ENCODE results near the gene GRAP2. TPM values are rescaled to one million over a fixed set of nuclear protein-coding genes. Genes with fewer than 3 reads are reported as not detected.
A peak's percentile ranks its signal among the peaks of the same experiment; 100 is the strongest.

GRAP2 gene
- polyA plus RNA-seq, 3 donors from 2014 or later, result 41.7 to 67.5 (median 46.0) TPM

GRCh38 chr22:39935612-39936011, 34.7 kb downstream of the GRAP2 start:
- DNase-seq, result no peak
- no peaks in the 10 kb centered on the region for H3K9me3 Mint-ChIP-seq
- peaks cover 0 to 3% (median 0%) of the 10 kb centered on the region in 3 donors for H3K27me3 Mint-ChIP-seq (ENCODE audit: low read depth in 3 of 3)
- no peaks in the 10 kb centered on the region for H3K36me3 Mint-ChIP-seq
- peak overlapping the region in 5 of 6 donors; percentile 49 to 89 (median 76) for H3K27ac Mint-ChIP-seq
- peaks cover 77% of the 10 kb centered on the region in 2 donors for H3K4me1 Mint-ChIP-seq
- peak overlapping the region in 4 of 5 donors; percentile 28 to 78 (median 42) for H3K4me3 Mint-ChIP-seq

GRCh38 chr22:39936523-39937145, 35.8 kb downstream of the GRAP2 start:
- Mint-ChIP-seq H3K27me3 (ENCODE audit: low read depth in 3 of 3) (peaks cover 0 to 3% (median 0%) of the 10 kb centered on the region in 3 donors), H3K4me3 (peak overlapping the region in 4 of 5 donors; percentile 1 to 78 (median 51)), H3K4me1 (peaks cover 83 to 87% of the 10 kb centered on the region in 2 donors), H3K9me3 (no peaks in the 10 kb centered on the region), H3K27ac (peak overlapping the region; percentile 49 to 88 (median 74)), H3K36me3 (no peaks in the 10 kb centered on the region)
- DNase-seq, result no peak

- Mint-ChIP-seq H3K27me3 (ENCODE audit: low read depth in 3 of 3) (peaks cover 0 to 3% (median 0%) of the 10 kb centered on the region in 3 donors), H3K36me3 (no peaks in the 10 kb centered on the region), H3K4me3 (peak overlapping the region in 1 of 5 donors; percentile 21), H3K4me1 (peaks cover 83 to 89% of the 10 kb centered on the region in 2 donors), H3K9me3 (no peaks in the 10 kb centered on the region), H3K27ac (peak overlapping the region in 5 of 6 donors; percentile 52 to 84 (median 76))
- DNase-seq, result no peak
Measured at GRCh38 chr22:39937906-39938305, 37.0 kb downstream of the GRAP2 start.

- no peaks in the 10 kb centered on the region for H3K9me3 Mint-ChIP-seq
- no peaks in the 10 kb centered on the region for H3K36me3 Mint-ChIP-seq
- H3K4me3 Mint-ChIP-seq, result peak overlapping the region in 1 of 5 donors; percentile 21
- peak overlapping the region in 5 of 6 donors; percentile 12 to 84 (median 36) for H3K27ac Mint-ChIP-seq
- H3K4me1 Mint-ChIP-seq, result peaks cover 82 to 88% of the 10 kb centered on the region in 2 donors
- DNase-seq, result no peak
- peaks cover 0 to 1% (median 0%) of the 10 kb centered on the region in 3 donors for H3K27me3 Mint-ChIP-seq (ENCODE audit: low read depth in 3 of 3)
Measured at GRCh38 chr22:39938509-39939111, 37.7 kb downstream of the GRAP2 start.

GRCh38 chr22:39939830-39940229, 38.9 kb downstream of the GRAP2 start:
- peaks cover 81 to 88% of the 10 kb centered on the region in 2 donors for H3K4me1 Mint-ChIP-seq
- no peak for DNase-seq
- H3K27ac Mint-ChIP-seq, result peak overlapping the region; percentile 18 to 83 (median 56)
- no peaks in the 10 kb centered on the region for H3K36me3 Mint-ChIP-seq
- no peaks in the 10 kb centered on the region for H3K27me3 Mint-ChIP-seq (ENCODE audit: low read depth in 3 of 3)
- no peak overlapping the region for H3K4me3 Mint-ChIP-seq
- no peaks in the 10 kb centered on the region for H3K9me3 Mint-ChIP-seq

GRCh38 chr22:39940757-39941305, 39.9 kb downstream of the GRAP2 start:
- Mint-ChIP-seq H3K4me1 (peaks cover 78 to 87% of the 10 kb centered on the region in 2 donors), H3K4me3 (peak overlapping the region in 2 of 5 donors; percentile 30 to 33), H3K36me3 (no peaks in the 10 kb centered on the region), H3K9me3 (no peaks in the 10 kb centered on the region), H3K27ac (peak overlapping the region; percentile 27 to 83 (median 64)), H3K27me3 (ENCODE audit: low read depth in 3 of 3) (no peaks in the 10 kb centered on the region)
- peak in 1 of 3 donors; percentile 37 for DNase-seq

GRCh38 chr22:39941601-39942000, 40.7 kb downstream of the GRAP2 start:
- Mint-ChIP-seq H3K27me3 (ENCODE audit: low read depth in 3 of 3) (no peaks in the 10 kb centered on the region), H3K27ac (peak overlapping the region; percentile 8 to 74 (median 32)), H3K4me3 (no peak overlapping the region), H3K4me1 (peaks cover 72 to 86% of the 10 kb centered on the region in 2 donors), H3K9me3 (no peaks in the 10 kb centered on the region), H3K36me3 (no peaks in the 10 kb centered on the region)
- no peak for DNase-seq

- Mint-ChIP-seq H3K4me1 (peaks cover 66 to 81% of the 10 kb centered on the region in 2 donors), H3K4me3 (peak overlapping the region in 2 of 5 donors; percentile 41 to 45), H3K9me3 (no peaks in the 10 kb centered on the region), H3K27me3 (ENCODE audit: low read depth in 3 of 3) (no peaks in the 10 kb centered on the region), H3K36me3 (no peaks in the 10 kb centered on the region), H3K27ac (peak overlapping the region; percentile 5 to 82 (median 76))
- DNase-seq, result no peak
Measured at GRCh38 chr22:39942439-39943230, 41.8 kb downstream of the GRAP2 start.

GRCh38 chr22:39943337-39943736, 42.5 kb downstream of the GRAP2 start:
- H3K4me3 Mint-ChIP-seq, result peak overlapping the region in 2 of 5 donors; percentile 41 to 45
- H3K27ac Mint-ChIP-seq, result peak overlapping the region in 5 of 6 donors; percentile 5 to 82 (median 78)
- DNase-seq, result no peak
- peaks cover 0 to under 1% (median 0%) of the 10 kb centered on the region in 3 donors for H3K36me3 Mint-ChIP-seq
- no peaks in the 10 kb centered on the region for H3K9me3 Mint-ChIP-seq
- H3K27me3 Mint-ChIP-seq (ENCODE audit: low read depth in 3 of 3), result no peaks in the 10 kb centered on the region
- peaks cover 61 to 77% of the 10 kb centered on the region in 2 donors for H3K4me1 Mint-ChIP-seq

- no peaks in the 10 kb centered on the region for H3K27me3 Mint-ChIP-seq (ENCODE audit: low read depth in 3 of 3)
- H3K4me3 Mint-ChIP-seq, result peak overlapping the region in 1 of 5 donors; percentile 29
- H3K9me3 Mint-ChIP-seq, result no peaks in the 10 kb centered on the region
- peaks cover 5 to 10% (median 6%) of the 10 kb centered on the region in 3 donors for H3K36me3 Mint-ChIP-seq
- DNase-seq, result no peak
- H3K4me1 Mint-ChIP-seq, result peaks cover 60 to 78% of the 10 kb centered on the region in 2 donors
- H3K27ac Mint-ChIP-seq, result peak overlapping the region; percentile 28 to 83 (median 70)
Measured at GRCh38 chr22:39943953-39944872, 43.3 kb downstream of the GRAP2 start.

GRCh38 chr22:39946126-39946502, 45.2 kb downstream of the GRAP2 start:
- H3K4me3 Mint-ChIP-seq, result no peak overlapping the region
- H3K27me3 Mint-ChIP-seq (ENCODE audit: low read depth in 3 of 3), result no peaks in the 10 kb centered on the region
- H3K4me1 Mint-ChIP-seq, result peaks cover 63 to 82% of the 10 kb centered on the region in 2 donors
- no peak for DNase-seq
- H3K27ac Mint-ChIP-seq, result peak overlapping the region in 1 of 6 donors; percentile 4
- H3K9me3 Mint-ChIP-seq, result no peaks in the 10 kb centered on the region
- H3K36me3 Mint-ChIP-seq, result peaks cover 14 to 18% (median 17%) of the 10 kb centered on the region in 3 donors

- peak overlapping the region in 3 of 6 donors; percentile 32 to 51 (median 40) for H3K27ac Mint-ChIP-seq
- H3K4me3 Mint-ChIP-seq, result no peak overlapping the region
- H3K9me3 Mint-ChIP-seq, result no peaks in the 10 kb centered on the region
- H3K27me3 Mint-ChIP-seq (ENCODE audit: low read depth in 3 of 3), result no peaks in the 10 kb centered on the region
- H3K36me3 Mint-ChIP-seq, result peaks cover 19 to 23% (median 22%) of the 10 kb centered on the region in 3 donors
- DNase-seq, result no peak
- H3K4me1 Mint-ChIP-seq, result peaks cover 66 to 82% of the 10 kb centered on the region in 2 donors
Measured at GRCh38 chr22:39946503-39947219, 45.8 kb downstream of the GRAP2 start.

Measured in immature natural killer cell (primary cell).